H54 (cell line): ENCODE results near the gene P2RY2.
"Not testable (repeated sequence)": the region's sequence is repeated elsewhere in the genome, so short reads cannot be mapped to it uniquely, and the experiment has no call there.

Source experiments
- DNase-seq: peaks from one replicate; pipeline ENCODE4 v3.0.0; 2011; ENCODE audit warnings: low spot score, mixed read lengths; ENCODE audit not compliant: insufficient read length
- FAIRE-seq: peaks from 3 replicates; lab custom pipeline; 2011; peaks lifted over from hg19 to GRCh38; lab: Jason Lieb, UNC
- POLR2A ChIP-seq: IDR thresholded peaks from 2 replicates; pipeline ENCODE4 v1.6.1; 2011; ENCODE audit warnings: low read depth, mild to moderate bottlenecking, low read length

P2RY2 gene

GRCh38 chr11:73260127-73260457 is 42.0 kb downstream of the P2RY2 start:
- DNase-seq: no peak
- TF ChIP-seq POLR2A: no peak
- no peak for FAIRE-seq

GRCh38 chr11:73262851-73263495 is 44.9 kb downstream of the P2RY2 start:
- no peak for TF ChIP-seq POLR2A
- DNase-seq (no peak), FAIRE-seq (no peak)

GRCh38 chr11:73263640-73264039 is 45.6 kb downstream of the P2RY2 start:
- DNase-seq: no peak
- no peak for TF ChIP-seq POLR2A
- FAIRE-seq: no peak

GRCh38 chr11:73265278-73265810 is 47.3 kb downstream of the P2RY2 start:
- TF ChIP-seq POLR2A: no peak
- FAIRE-seq: no peak

GRCh38 chr11:73265853-73266645 is 48.0 kb downstream of the P2RY2 start:
- no peak for TF ChIP-seq POLR2A
- no peak for FAIRE-seq
- DNase-seq: no peak

More at GRCh38 chr11:73265278-73265810, 47.3 kb downstream of the P2RY2 start:
- DNase-seq: no peak

- TF ChIP-seq POLR2A: no peak
- FAIRE-seq (no peak), DNase-seq (no peak)
These were observed 48.6 kb downstream of the P2RY2 start for GRCh38 chr11:73266646-73267020.

- no peak for FAIRE-seq
- no peak; the same call in 1 of the 2 replicates for TF ChIP-seq POLR2A
- no peak for DNase-seq
These were observed 49.2 kb downstream of the P2RY2 start for GRCh38 chr11:73267122-73267846.

- no peak for TF ChIP-seq POLR2A
- no peak for FAIRE-seq
- DNase-seq: no peak
These were observed 49.9 kb downstream of the P2RY2 start for GRCh38 chr11:73267906-73268540.

- FAIRE-seq (no peak), DNase-seq (no peak)
- TF ChIP-seq POLR2A: no peak
These were observed 50.7 kb downstream of the P2RY2 start for GRCh38 chr11:73268671-73269271.

- TF ChIP-seq POLR2A: no peak
- FAIRE-seq (no peak), DNase-seq (no peak)
These were observed 51.5 kb downstream of the P2RY2 start for GRCh38 chr11:73269459-73270015.

GRCh38 chr11:73270016-73270854 is 52.2 kb downstream of the P2RY2 start:
- FAIRE-seq: no peak
- DNase-seq: no peak
- TF ChIP-seq POLR2A: no peak

DNA sequence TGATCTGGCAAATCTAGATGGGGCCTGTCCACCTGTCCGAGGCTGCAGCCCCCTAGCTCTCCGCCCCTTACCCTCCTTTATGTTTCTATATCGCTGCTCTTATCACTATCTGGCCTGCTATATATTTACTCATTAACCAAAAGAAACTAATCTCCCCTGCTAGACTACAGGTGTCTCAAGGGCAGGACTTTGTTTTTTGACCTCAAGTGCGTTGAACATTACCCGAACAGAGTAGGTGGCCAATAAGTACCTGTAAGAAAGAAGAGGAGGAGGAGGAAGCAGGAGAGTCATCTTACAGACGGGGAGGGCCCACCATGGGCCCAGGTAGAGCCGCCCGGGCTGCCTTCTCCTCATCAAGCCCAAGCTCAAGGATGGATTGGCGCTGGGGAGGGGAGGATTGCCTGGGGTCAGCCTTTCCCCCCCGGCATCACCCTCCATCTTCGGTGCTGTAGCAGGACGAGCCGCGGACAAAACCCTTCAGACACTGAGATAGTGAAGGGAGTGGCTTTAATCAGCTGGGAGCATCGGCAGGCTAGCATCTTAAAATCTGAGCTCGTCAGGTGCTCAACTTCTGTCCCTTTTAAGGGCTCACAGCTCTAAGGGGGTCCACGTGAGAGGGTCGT is 52.9 kb downstream of the P2RY2 start:
- no peak for FAIRE-seq
- DNase-seq: no peak
- no peak for TF ChIP-seq POLR2A

- not testable (repeated sequence) for DNase-seq, FAIRE-seq
These were observed 53.4 kb downstream of the P2RY2 start for GRCh38 chr11:73271478-73271865.
